HG03565 (cell line): ENCODE data around the gene TTC32.
"Not testable (repeated sequence)": the region's sequence is repeated elsewhere in the genome, so short reads cannot be mapped to it uniquely, and the experiment has no call there.

Experiments used
- ATAC-seq: cut with Tn5 transposase; IDR thresholded peaks from one replicate; pipeline ENCODE4 v1.9.1; 2021; ENCODE audit warnings: mild to moderate bottlenecking, moderate library complexity; ENCODE audit not compliant: unreplicated experiment

The TTC32 gene

DNA sequence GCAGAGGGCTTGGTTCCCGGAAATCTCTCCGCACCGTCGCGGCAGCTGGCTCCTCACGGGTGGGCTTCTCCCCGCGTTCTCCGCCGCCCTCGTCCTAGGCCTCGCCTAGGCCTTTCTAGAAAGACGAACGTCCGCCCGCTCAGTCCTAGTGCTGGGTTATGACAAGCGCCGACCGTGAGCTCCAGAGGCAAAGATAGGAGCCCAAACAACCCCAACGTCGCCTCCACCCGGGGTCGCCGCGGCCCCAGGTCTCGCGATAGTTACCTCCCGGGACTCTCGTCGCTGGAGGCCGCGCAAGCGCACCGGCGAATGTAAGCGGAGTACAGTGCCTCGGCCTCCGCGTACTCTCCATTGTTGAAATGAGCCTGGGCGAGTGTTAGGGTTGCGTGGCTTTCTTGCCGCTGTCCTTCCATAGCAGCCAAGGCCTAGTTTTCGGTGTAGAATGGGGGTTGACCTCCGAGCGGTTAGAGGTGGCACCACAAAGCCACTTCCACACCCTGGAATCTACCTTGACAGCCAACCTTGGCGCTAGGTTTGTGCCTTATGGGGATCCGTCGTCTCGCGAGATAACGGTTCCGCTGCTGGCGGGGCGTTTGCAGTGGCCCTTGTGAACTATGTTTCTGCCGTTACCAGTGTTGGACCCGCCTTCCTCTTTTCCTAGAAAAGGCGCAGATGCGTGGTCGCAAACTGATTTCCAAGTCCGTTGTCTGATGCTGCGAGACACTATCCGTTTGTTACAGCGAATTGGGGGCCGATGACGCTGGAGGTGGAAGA, at the start of gene TTC32:
TTC32 (minus strand) TSS at position 542 of the 774 bp plus-strand sequence; CDS start at position 413, 129 bp downstream.
- ATAC-seq: peak; percentile 80

DNA sequence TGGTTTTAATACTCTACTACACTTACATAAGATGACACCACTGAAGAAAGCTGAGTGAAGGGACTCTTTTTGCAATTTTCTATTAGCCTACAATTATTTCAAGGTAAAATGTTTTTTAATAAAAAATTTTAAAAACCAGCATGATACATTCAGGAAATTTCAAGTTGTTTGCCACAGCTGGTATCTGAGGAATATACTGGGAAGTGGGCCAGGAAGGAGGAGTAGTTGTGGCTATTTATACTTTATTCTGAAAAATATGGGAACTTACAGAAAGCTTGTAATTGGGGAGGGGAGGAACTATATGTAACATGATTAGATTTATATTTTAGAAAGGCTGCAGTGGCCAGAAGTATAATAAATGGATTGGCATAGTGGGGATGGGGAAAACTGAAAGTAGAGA, 47.3 kb upstream of the TTC32 start:
- no peak for ATAC-seq

DNA sequence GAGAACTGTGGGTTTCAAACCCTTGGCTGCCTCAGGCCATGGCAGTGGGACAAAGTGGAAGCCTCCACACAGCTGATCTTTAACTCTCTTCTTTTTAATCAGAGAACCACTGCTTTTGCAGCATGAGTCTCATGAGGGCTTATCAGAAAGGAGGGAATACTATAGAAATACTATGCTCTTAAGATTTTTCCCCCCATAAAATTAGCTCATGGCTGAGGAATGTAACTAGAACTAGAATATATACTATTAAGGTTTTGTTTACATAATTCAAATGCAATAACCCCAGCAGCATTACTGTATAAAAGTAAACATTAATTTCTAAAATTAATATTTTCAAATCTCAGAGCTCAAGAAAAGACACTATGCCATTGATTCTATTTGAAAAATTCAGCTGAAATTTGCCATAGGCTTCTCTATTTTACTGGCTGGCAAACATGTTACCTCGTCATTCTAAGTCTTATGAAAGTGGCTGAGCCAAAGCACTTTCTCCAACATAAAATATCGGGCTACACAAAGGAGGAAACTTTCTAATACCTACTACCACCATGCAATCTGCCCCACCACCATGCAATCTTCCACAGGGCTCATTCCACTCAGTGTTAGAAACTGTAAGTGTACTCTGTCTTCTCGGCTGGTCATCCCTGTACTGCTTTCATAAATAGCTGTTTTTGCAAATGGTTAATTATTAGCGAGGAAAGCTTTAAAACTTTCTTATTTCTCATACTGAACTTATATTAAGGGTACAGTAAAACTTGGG, 45.6 kb upstream of the TTC32 start:
- no peak for ATAC-seq

DNA sequence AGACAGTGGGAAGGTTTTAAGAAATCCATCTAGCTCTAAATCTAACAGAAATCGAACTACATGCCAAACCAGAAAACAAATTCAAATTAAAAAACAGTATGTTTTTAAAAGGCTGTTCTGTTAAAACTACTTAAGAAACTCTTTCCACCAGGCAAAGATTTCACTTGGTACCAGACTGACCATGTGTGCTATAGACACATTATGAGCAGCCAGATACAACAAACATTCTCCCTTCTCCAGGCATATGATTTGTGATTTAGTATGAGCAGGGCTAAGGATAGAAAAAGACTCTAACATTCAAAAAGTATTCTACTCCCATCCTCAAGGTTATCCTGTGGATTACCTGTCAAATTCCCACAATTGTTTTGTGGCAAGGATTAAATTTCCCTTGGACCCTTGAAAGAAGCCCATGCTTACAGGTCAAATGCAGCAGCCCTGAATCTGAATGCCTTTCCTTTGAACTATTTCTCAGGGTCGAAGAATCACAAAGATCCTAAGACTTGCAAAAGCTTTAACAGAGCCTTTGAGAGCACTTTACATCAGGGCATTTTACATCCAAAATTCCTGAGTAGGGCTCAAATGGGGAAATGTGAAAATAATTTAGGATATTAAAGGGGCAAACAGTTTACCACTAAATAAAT, 42.5 kb upstream of the TTC32 start:
- ATAC-seq: no peak

DNA sequence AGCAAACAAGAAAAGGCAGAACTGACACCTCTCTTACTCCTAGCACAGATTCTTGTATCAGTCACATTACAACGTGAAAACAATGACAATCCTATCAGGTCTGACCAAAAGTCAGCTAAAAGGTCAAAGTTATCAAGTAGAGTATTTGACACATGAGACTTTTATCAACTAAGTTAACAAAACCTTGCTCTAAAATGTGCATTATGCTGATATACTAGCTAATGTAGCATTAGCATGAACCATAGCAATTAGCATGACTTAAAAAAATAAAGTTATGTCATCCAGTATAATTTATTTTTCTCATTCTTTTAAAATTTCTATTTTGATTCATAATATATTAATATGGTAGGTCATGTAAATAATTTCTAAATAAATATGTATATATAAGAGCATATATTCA, 41.4 kb upstream of the TTC32 start:
- no peak for ATAC-seq

DNA sequence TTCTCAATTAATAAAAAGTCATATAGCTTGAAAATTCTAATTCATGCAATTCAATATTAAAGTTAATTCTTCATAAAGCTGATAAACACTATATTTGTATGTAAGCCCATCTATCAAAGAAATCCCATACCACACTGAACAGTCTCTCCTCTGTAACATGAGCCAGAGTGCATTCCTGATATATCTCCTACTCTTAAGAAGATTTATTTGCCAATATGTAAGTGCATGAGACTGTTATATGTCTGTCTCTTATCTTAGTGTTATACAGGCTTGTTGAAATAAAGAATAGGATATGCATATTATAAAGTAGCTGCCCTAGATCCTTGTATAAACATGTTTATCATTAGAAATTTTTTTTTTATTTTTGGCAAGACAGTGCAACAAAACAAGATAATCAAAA, 40.4 kb upstream of the TTC32 start:
- no peak for ATAC-seq

DNA sequence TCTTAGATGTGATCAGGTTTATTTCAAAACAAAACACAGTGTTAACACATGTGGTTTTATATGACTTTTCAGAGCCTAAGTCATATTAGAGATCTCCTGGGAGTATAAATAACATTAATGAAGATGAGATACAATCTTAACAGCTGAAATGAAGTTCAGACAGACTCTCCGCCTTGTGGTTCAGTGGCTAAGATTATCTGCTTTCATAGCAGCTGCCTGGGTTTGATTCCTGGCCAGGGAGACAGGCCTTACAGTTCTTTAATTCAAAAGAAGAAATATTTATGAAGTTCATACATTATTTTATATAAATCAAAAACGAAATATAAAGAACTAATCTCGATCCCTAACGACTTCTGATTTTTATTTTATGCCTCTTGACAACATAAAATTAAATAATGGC, 35.2 kb upstream of the TTC32 start:
- ATAC-seq: no peak

DNA sequence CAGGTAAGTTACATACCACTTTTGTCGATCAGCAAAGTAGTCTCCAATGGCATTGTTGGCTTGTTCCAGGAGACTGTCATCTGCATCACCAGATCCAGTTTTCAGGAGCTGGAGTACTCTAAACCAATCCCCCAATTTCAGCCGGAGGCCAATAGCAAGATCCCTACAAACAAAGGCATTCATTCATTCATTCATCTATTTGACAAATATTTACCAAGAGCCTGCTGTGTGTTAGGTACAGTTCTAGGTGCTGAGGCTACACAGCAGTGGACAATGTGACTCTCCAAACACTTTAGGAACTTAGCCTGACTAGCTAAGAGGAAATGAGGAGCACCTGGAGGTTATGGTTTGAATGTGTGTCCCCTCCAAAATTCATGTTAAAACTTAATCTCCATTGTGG, 34.4 kb upstream of the TTC32 start:
- ATAC-seq: no peak

DNA sequence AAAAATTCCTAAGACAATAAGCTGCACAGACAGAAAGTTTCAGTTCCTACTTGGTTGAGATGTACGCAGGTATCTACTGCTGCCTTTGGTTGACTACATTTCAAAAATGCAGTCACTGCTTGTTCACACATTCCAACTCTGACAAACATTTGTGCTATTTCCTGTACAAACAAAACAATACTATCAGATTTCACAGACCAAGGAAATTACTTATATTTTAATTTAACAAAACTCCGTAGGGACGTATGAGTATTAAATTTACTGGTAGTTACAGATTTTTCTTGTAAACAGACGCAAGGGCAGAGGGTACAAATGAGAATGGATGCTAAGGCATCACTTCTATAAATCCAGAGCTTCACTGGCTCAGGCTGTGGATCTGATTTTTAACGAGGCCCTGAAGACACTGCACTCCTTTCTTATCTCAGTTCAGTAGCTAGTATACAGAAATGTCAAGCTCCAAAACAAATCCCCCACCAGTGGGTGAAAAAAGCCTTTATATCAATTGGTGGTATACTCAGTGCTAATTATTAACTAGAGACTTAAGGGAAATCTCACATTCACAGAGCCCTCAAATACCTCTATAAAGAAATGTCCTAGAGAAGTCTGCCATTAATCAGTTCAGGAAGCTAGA, 31.7 kb upstream of the TTC32 start:
- ATAC-seq: no peak

DNA sequence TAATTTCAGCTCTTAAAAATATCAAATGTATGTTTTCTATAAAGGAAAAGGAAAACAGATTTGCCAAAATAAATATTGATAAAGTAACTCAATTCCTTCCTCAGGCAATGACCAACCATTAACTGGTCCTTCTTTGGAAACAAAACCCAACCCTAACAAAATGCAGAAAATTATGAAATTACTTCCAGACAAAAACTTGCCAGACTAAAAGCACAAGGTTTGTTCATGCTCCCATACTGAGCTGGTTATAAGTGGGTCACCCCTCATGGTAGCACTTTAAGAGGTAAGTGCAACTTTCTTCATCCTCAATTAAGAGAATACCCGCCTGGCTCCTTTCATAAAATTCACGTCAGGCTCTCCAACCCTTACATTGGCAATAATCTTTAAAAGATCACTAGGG, 31.1 kb upstream of the TTC32 start:
- ATAC-seq: no peak

DNA sequence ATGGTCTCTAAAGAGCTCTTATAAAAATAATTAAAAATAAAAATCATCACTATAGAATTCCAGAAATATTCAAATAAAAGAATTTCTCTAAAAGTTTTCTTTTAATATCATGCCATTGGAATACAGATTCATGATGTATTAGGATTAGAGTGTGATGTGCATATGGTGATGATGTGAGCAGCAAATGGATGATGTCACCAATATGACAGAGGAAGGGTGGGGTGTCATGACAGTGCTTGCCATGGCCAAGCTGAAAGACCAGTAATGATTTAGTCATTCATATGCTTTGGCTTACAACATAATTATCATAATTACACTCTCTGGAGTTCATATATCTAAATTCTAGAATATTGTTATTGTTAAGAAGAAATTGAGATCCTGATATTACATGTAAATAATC, 27.4 kb upstream of the TTC32 start:
- no peak for ATAC-seq

DNA sequence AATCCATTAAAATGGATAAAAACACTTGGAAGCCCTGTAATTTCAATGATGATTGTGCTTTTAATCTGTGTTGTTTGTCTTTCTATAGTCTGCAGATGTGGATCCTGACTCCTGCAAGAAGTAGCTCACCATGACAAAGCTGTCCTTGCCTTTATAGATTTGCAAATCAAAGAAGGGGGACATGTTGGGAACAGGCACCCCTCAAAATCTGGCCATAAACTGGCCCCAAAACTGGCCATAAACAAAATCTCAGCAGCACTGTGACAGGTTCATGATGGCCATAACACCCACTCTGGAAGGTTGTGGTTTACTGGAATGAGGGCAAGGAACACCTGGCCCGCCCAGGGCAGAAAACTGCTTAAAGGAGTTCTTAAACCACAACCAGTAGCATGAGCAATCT, 26.0 kb upstream of the TTC32 start:
- not testable (repeated sequence) for ATAC-seq

DNA sequence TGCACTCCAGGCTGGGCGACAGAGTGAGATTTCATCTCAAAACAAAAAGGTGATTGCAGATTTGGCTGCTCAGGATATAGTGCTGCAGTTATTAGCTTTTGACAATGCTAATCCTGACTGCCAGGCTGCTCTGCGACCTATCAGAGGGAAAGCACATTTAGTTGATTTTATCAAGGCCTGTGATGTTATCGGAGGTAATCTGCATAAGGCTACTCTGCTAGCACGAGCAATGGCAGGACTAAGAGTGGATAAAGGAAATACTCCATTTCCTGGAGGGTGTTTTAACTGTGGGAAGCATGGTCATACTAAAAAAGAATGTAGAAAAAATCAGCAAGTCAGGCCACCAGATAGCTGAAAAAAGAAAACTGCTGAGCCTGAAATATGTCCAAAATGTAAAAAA, 22.7 kb upstream of the TTC32 start:
- ATAC-seq: not testable (repeated sequence)

DNA sequence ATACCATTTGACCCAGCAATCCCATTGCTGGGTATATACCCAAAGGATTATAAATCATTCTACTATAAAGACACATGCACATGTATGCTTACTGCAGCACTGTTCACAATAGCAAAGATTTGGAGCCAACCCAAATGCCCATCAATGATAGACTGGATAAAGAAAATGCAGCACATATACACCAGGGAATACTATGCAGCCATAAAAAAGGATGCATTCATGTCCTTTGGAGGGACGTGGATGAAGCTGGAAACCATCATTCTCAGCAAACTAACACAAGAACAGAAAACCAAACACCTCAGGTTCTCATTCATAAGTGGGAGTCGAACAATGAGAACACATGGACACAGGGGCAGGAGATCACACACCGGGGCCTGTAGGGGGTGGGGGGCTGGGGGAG, 20.4 kb upstream of the TTC32 start:
- ATAC-seq: not testable (repeated sequence)

DNA sequence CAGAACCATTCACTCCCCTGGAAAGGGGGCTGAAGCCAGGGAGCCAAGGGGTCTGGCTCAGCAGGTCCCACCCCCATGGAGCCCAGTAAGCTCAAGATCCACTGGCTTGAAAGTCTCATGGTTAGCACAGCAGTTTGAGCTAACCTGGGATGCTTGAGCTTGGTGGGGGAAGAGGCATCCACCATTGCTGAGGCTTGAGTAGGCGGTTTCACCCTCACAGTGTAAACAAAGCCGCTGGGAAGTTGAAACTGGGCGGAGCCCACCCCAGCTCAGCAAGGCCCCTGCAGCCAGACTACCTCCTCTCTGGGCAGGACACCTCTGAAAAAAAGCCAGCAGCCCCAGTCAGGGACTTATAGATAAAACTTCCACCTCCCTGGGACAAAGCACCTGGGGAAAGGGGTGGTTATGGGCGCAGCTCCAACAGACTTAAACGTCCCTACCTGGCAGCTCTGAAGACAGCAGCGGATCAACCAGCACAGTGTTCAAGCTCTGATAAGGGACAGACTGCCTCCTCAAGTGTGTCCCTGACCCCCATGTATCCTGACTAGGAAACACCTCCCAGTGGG, 14.7 kb upstream of the TTC32 start:
- no peak for ATAC-seq

DNA sequence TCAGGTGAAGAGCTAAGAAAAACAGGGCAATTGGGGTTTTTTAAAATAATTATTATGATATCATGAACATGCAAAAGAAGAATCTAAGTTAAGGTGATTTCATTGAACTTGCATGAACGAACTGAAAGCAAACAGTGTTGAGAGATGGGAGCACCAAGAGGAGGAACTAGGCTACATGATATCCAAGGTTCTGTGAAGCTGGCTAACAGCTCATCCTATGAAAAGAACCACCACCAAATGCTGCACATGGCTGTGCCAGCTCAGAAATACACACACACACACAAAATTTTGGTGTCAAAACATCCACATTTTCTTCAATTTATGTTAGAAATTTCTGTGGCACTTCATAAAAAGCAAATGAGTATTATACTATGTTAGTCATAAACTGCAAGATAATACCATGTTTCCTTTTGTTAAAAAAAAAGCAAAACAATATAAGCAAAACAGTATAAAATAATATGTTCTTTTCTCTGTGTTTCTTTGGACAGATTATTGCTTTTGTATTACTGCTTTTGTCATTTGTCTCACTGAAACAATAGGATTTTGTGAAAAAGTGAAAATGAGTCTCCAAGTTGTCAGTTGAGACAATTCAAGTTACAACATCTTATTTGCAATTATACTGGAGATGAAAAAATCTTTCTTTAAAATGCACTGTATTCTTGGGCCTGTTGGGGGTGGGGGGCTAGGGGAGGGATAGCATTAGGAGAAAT, 12.6 kb upstream of the TTC32 start:
- no peak for ATAC-seq

DNA sequence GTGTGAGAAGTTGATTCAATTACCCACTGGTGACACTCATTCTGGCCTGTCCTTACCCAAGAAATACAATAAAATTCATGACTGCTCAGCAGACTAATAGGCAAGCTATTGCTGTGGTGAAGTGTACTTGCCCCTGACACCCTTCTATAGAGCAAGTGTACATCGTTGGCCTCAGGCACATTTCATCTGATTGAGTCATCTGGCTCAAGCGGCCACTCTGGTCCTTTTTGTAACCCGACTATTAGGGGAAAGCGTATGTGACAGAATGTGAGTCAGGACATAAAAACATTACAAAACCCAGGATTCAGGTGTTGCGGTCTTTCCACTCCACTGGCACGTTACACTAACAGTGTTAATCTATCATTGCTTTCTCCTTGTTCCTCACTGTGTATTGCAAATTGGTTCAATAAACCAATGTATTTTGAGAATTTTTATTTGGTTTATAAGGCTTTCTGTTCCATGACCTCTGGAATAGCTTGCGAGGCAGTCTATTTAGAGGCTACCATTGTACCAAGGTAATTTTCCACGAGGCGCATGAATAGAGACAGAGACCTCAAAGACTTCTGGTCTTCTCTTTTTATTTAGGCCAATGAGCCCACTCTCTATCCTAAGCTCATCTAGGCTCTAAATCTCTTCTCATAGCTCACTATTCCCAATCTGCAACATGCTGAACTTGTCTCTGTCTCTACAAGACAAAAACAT, 10.2 kb upstream of the TTC32 start:
- ATAC-seq: no peak

DNA sequence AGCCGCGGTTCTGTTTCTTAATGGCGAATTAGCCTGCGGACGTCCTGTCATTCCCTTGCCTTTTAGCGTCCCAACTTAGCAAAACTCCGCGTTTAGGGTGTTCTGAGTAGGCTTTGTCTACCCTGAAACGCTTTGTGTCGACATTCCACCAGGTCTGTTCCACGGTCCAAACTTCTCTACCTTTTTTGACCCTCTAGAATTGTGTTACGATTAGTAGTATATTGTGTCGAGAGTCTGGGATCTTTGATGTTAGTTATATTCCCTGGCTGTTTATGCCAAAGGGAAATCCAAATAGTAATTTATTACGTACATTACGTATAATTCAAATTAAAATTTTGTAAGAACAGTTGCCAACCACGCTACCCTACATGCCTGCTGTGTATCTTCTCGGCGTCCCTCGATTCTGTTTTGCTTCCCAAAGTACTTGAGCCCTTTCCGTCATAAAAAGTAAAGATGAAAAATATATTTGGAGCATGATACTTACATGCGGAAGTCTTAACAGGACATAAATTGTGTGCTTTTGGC, 495 bp upstream of the TTC32 start:
- ATAC-seq: no peak

DNA sequence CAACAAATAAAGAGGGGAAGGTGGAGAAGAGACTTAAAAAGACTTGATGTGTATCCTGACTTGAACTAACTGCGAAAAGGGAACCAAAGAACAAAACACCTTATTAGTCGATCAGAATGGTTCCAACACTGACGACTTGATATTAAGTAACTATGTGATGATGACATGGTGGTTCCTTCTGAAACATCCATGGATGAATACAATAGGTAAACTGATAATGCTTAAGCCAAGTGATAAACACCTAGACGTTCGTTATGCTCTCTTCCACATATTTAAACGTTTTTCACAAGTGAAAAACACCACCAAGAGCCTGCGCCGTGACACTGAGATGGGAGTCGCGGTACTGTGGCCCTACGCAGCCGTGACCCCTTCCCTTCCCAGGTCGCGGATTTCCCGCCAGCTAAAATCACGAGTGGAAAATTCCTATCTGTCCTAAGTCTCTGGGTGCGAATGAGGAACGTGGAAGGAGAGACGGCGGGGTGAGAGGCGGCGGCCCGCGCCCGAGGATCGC, 797 bp downstream of the TTC32 start:
- ATAC-seq: no peak
